HG03139 (cell line): ENCODE results near the gene CDH4.

Experiments
- ATAC-seq: cut with Tn5 transposase; IDR thresholded peaks from one replicate; pipeline ENCODE4 v1.9.1; 2021; ENCODE audit not compliant: unreplicated experiment

CDH4 gene

GRCh38 chr20:61300709-61301108, 48.6 kb downstream of the CDH4 start:
- ATAC-seq: no peak

GRCh38 chr20:61301711-61302525, 49.9 kb downstream of the CDH4 start:
- no peak for ATAC-seq

GRCh38 chr20:61303217-61303616, 51.2 kb downstream of the CDH4 start:
- no peak for ATAC-seq

- no peak for ATAC-seq
These were observed 51.6 kb downstream of the CDH4 start for GRCh38 chr20:61303675-61304074.

GRCh38 chr20:61304750-61305149, 52.7 kb downstream of the CDH4 start:
- ATAC-seq: no peak

- ATAC-seq: no peak
These were observed 54.9 kb downstream of the CDH4 start for GRCh38 chr20:61306937-61307475.

GRCh38 chr20:61307686-61308476, 55.8 kb downstream of the CDH4 start:
- no peak for ATAC-seq

- no peak for ATAC-seq
These were observed 56.4 kb downstream of the CDH4 start for GRCh38 chr20:61308477-61308774.

- no peak for ATAC-seq
These were observed 58.9 kb downstream of the CDH4 start for GRCh38 chr20:61310954-61311353.

GRCh38 chr20:61311656-61312387, 59.8 kb downstream of the CDH4 start:
- no peak for ATAC-seq

- ATAC-seq: no peak
These were observed 60.9 kb downstream of the CDH4 start for GRCh38 chr20:61312925-61313324.

GRCh38 chr20:61313396-61313795, 61.3 kb downstream of the CDH4 start:
- no peak for ATAC-seq

GRCh38 chr20:61314326-61315010, 62.4 kb downstream of the CDH4 start:
- no peak for ATAC-seq

- no peak for ATAC-seq
These were observed 63.3 kb downstream of the CDH4 start for GRCh38 chr20:61315319-61315718.

GRCh38 chr20:61316346-61316745, 64.3 kb downstream of the CDH4 start:
- no peak for ATAC-seq

GRCh38 chr20:61317966-61318530, 66.0 kb downstream of the CDH4 start:
- ATAC-seq: no peak

GRCh38 chr20:61320691-61321425, 68.8 kb downstream of the CDH4 start:
- no peak for ATAC-seq

GRCh38 chr20:61321481-61321880, 69.4 kb downstream of the CDH4 start:
- no peak for ATAC-seq

GRCh38 chr20:61322151-61322865, 70.2 kb downstream of the CDH4 start:
- ATAC-seq: no peak
